Fibroblast of skin of scalp (primary cell): Measurements from ENCODE around the gene RGS3.

Experiments used
- DNase-seq: peaks from one replicate; pipeline ENCODE4 v3.0.0-alpha.2; 2013

The RGS3 gene

DNA sequence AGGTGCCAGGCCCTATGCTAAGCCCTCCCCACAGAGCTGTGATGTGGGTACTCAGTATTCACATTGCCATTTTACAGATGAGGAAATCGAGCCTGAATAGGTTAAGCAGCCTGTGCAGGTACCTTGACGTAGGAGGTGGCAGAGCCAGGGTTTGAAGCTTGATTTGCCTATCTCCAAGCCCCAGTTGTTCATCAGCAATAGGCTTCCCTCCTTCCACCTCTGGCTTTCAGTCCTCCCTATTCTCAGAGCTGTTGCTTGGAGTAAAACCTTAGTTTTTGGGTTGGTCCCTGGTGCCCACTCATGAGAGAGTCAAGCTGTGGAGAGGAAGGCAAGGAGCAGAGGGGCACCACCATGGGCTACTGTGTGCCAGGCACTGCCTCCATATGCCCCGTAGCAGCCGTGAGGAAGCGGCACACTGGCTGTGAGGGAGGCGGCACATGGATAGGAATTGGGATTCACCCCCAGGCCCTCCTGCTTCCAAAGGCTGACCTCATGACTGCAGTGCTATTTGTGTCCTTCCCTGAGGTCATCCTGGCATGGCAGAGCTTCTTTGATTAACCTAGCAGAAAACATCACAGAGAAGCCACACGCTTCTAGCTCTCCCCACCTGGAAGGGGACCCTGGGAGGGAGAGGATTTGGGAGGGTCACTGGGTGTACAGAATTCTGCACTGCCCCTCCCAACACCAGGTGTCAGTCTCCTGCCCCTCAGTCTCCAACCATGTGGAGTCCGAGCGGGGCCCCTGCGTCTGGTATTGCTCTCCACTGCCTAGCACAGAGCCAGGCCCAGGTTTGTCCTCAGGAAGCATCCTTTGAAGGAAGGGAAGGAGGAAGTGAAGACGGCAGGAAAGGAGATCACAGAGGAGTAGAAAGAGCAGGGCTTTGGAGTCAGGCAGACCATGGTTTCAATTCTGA is 109.8 kb downstream of the RGS3 start:
- no peak for DNase-seq

- DNase-seq, result no peak
Observed at GRCh38 chr9:113573959-113574352, 110.4 kb downstream of the RGS3 start.

DNA sequence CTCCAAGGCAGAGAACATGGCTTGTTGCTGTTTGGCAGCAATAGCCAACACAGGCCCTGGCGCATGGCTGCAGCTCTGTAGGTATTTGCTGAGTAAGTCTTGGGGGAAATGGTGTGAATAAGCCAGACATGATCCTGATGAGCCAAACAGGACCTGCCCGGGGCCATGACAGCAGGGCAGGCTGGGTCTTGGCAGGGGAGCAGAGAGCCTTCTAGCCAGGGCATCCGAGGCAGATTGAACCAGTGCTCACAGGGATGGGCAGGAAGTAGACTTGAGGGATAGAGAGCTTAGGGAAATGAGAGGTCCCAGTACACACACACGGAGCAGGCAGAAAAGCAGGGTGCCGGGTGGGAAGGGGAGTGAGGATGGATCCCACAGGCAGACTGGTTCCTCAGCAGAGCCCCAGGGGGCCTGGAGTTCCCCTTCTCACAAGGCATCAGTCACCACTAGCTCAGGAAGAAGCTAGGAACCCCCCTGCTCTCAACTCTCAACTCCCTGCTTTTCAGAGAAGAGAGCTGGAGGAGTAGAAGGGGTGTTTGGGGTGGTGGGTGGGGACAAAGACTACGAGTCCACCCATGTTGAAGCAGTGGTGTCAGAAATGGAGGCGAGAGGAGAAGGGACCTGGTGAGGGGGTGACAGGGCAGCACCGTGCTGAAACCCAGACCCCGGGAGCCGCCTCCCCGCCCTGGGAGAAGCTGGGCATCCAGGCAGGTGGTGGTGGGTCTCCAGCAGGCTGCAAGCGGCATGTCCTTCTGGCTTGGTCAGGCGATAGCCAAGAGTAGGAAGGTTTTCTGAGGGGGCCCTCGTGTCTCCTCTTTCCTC is 111.1 kb downstream of the RGS3 start:
- DNase-seq, result peak; percentile 29

- peak; percentile 40 for DNase-seq
Observed at GRCh38 chr9:113577525-113578261, 114.2 kb downstream of the RGS3 start.

GRCh38 chr9:113578279-113578865 is 114.8 kb downstream of the RGS3 start:
- DNase-seq, result no peak

DNA sequence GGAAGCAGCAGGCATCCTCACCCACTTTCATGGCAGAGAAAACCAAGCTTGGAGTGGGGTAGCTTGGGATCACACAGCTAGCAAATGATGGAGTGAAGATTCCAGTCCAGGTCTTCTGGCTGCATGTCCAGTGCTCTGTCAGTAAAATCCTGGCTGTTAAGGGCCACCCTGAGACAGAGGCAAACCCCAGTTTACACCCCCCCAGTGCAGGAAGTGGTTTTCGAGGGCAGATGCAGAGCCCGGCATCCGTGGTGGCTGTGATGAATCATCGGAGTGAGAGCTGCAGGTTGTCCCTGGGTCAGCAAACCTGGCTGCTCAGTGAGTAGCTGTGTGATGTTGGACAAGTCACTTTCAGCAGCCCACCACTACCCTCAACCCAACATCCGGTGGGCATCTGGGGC is 115.4 kb downstream of the RGS3 start:
- DNase-seq, result peak; percentile 91

GRCh38 chr9:113579283-113580040 is 115.9 kb downstream of the RGS3 start:
- DNase-seq, result no peak

DNA sequence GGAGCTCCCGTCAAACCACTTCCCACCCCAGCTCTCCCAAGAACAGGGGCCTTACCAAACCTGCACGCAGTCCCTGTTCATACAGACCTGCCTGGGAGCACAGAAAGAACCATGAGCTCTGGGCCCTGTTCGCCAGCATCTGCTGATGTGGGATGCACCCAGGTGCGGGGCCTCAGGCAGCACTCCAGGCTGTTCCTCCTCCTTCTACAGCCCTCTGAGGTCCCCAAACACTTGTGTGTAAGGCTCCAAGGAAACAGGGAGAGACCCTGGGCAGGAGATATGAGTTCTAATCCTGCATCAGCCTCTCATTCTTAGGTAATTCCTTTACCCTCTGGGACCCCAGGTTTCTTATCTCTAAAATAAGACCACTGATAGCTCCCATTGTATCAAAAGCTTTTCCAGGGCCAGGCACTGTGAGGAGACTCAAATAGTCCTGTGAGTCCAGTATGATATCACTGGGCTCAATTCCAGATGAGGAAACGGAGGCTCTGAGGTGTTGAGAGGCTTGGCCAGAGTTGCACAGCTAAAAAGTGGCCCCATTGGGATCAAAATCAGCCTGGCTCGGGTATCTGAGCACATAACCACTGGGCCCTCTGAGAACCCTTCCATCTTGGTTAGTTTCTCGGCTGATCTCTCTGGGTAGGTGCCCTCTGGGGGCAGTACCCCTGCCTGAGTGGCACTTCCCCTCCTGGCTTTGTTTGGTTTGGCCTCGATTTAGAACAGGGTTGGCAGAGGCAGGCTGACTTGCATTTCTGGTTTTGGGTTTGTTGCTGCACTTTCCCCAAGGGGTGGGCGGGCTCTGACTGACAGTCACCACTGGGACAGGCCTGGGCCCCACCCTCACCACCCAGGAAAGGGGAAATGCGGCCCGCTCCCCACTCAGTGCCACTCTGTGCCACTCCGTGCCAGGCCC is 116.8 kb downstream of the RGS3 start:
- DNase-seq, result peak; percentile 31

DNA sequence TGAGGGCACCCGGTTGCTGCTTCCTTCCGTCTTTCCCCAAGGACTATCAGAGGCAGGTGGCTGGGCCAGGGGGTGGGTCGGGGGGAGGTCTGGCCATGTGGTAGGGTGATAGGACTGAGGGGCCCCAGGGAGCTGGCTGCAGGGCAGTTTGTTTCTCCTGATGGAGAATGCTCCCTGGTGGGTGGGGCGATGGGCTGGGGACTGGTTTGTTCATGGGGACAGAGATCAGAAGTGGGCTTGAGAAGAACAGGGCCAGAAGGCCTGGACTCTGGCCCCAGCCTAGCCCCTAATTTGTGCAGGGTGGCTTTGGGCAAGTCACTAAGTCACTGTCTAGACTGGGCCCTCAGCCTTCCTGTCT is 117.4 kb downstream of the RGS3 start:
- no peak for DNase-seq

GRCh38 chr9:113581865-113582697 is 118.6 kb downstream of the RGS3 start:
- DNase-seq, result peak; percentile 65

GRCh38 chr9:113582698-113583200 is 119.2 kb downstream of the RGS3 start:
- no peak for DNase-seq

- no peak for DNase-seq
Observed at GRCh38 chr9:113583511-113584427, 120.2 kb downstream of the RGS3 start.

- no peak for DNase-seq
Observed at GRCh38 chr9:113584428-113585084, 121.0 kb downstream of the RGS3 start.

DNA sequence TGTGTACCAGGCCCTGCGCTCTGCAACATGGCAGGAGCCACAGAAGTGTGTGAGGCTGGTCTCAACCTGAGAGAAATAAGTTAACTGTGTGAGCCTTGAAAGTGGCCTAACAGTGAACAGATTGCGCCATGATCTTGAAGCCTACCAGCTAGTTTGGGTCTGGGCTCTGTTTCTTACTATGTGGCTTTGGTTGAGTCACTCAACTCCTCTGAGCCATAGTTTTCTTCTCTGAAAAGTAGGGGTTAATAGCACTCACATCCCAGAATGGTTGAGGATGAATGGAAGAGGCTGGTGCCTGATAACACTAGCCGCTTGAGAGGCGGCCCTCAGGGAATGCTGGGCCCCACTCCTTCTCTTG is 121.5 kb downstream of the RGS3 start:
- no peak for DNase-seq

DNA sequence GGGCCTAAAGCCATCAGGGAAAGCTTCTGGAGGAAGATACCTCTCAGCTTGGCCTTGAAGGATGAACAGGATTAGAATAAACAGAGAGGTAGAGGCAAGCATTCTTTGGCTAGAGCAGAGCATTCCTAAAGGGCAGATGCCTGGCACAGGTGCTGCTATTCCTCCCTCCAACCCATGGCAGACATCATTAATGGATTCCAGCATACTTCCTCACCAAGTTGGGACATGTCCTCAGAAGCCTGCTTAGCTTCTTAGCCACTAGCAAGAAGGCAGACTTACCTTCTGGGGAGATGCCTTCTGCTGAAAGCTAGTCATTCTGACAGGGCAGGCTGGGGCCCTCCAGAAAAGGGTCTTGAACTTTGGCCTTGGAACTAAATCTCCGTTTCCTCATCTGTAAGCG is 122.0 kb downstream of the RGS3 start:
- no peak for DNase-seq

GRCh38 chr9:113587471-113588031 is 124.0 kb downstream of the RGS3 start:
- peak; percentile 43 for DNase-seq

DNA sequence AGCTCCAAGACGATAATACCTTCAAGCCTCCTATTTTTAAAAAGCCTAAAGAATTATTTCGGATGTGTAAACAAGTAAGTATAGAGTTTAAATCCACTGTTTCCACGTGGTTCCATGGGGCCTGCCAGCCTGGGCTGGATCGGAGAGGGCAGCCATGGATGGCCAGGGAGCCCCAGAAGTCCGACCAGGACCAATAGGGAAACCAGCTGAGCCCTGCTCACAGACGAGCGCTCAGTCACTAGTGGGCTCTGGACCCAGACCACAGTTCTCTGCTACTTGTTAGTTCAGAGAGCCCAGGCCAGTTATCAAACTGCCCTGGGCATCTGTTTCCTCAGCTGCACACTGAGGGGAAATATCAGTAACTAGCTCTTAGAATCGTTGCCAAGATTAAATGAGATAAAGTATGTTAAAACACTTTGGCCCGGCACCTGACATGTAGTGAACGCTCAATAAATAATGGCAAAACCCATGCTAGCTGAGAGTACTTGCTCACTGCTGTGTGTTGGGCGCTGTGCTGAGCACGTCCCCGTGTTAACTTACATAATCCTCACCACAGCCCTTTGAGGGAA is 124.8 kb downstream of the RGS3 start:
- no peak for DNase-seq
